Ishikawa (cell line): Measurements from ENCODE around the gene CDCA5.

Experiments used
- CREB1 ChIP-seq: IDR thresholded peaks from 2 replicates; pipeline ENCODE4 v1.6.1; 2012; ENCODE audit warnings: low read depth
- EGR1 ChIP-seq: IDR thresholded peaks from 2 replicates; pipeline ENCODE4 v1.6.1; 2012
- EP300 ChIP-seq: IDR thresholded peaks from 2 replicates; pipeline ENCODE4 v1.6.1; 2012; ENCODE audit warnings: borderline replicate concordance
- FOXM1 ChIP-seq: IDR thresholded peaks from 2 replicates; pipeline ENCODE4 v1.6.1; 2012; ENCODE audit warnings: low read depth, borderline replicate concordance
- NFIC ChIP-seq: IDR thresholded peaks from 2 replicates; pipeline ENCODE4 v1.6.1; 2012
- RAD21 ChIP-seq: IDR thresholded peaks from 2 replicates; pipeline ENCODE4 v1.6.1; 2012; ENCODE audit warnings: low read depth
- TAF1 ChIP-seq: IDR thresholded peaks from 2 replicates; pipeline ENCODE4 v1.6.1; 2012; ENCODE audit warnings: low read depth, mild to moderate bottlenecking
- TCF12 ChIP-seq: IDR thresholded peaks from 2 replicates; pipeline ENCODE4 v1.6.1; 2012; ENCODE audit warnings: low read depth
- TEAD4 ChIP-seq: IDR thresholded peaks from 2 replicates; pipeline ENCODE4 v1.6.1; 2012
- ZBTB7A ChIP-seq: IDR thresholded peaks from 2 replicates; pipeline ENCODE4 v1.6.1; 2012; ENCODE audit warnings: low read depth
- TF ChIP-seq, protein P1 (sequence below): IDR thresholded peaks from 2 replicates; pipeline ENCODE4 v1.6.1; 2012; ENCODE audit warnings: low read depth, mild to moderate bottlenecking
- TF ChIP-seq, protein P2 (sequence below): IDR thresholded peaks from 2 replicates; pipeline ENCODE4 v1.6.1; 2012
- TF ChIP-seq, protein P3 (sequence below): IDR thresholded peaks from 2 replicates; pipeline ENCODE4 v1.6.1; 2012

CDCA5 gene

DNA sequence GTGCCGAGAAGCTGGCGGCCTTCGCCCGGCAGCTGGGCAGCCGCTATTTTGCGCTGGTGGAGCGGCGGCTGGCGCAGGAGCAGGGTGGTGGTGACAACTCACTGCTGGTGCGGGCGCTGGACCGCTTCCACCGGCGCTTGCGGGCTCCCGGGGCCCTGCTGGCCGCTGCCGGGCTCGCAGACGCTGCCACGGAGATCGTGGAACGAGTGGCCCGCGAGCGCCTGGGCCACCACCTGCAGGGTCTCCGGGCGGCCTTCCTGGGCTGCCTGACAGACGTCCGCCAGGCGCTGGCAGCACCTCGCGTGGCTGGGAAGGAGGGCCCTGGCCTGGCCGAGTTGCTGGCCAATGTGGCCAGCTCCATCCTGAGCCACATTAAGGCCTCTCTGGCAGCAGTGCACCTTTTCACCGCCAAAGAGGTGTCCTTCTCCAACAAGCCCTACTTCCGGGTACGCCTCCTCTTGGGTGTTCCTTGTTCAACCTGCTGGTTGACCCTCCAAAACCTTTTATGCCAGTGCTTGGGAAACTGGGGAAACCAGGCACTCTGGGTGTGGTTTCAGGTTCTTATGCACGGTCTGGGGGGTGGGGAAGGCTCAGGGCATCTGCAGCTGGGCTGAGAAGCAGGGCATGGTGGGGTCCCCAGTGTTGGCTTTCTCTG is 24.8 kb upstream of the CDCA5 start:
- TF ChIP-seq EP300 (no peak), CREB1 (no peak), EGR1 (no peak)
- TF ChIP-seq, protein P1, sequence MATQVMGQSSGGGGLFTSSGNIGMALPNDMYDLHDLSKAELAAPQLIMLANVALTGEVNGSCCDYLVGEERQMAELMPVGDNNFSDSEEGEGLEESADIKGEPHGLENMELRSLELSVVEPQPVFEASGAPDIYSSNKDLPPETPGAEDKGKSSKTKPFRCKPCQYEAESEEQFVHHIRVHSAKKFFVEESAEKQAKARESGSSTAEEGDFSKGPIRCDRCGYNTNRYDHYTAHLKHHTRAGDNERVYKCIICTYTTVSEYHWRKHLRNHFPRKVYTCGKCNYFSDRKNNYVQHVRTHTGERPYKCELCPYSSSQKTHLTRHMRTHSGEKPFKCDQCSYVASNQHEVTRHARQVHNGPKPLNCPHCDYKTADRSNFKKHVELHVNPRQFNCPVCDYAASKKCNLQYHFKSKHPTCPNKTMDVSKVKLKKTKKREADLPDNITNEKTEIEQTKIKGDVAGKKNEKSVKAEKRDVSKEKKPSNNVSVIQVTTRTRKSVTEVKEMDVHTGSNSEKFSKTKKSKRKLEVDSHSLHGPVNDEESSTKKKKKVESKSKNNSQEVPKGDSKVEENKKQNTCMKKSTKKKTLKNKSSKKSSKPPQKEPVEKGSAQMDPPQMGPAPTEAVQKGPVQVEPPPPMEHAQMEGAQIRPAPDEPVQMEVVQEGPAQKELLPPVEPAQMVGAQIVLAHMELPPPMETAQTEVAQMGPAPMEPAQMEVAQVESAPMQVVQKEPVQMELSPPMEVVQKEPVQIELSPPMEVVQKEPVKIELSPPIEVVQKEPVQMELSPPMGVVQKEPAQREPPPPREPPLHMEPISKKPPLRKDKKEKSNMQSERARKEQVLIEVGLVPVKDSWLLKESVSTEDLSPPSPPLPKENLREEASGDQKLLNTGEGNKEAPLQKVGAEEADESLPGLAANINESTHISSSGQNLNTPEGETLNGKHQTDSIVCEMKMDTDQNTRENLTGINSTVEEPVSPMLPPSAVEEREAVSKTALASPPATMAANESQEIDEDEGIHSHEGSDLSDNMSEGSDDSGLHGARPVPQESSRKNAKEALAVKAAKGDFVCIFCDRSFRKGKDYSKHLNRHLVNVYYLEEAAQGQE: no peak

DNA sequence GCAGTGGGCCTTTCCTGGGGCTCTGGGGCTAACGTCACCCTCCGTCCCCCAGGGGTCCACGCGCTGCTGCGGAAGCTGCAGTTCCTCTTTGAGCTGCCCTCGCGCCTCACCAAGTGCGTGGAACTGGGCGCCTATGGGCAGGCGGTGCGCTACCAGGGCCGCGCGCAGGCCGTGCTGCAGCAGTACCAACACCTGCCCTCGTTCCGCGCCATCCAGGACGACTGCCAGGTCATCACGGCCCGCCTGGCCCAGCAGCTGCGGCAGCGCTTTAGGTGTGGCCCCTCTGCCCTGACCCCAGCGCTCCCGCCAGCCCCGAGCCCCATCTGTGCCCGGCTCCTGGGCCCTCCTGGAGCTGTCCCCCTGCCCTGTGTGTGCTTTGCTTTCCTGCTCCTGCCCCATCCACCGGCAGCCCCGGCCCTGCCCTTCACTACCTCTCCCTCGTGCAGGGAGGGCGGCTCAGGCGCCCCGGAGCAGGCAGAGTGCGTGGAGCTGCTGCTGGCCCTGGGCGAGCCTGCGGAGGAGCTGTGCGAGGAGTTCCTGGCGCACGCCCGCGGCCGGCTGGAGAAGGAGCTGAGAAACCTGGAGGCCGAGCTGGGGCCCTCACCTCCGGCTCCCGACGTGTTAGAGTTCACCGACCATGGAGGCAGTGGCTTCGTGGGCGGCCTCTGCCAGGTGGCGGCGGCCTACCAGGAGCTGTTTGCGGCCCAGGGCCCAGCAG is 24.1 kb upstream of the CDCA5 start:
- TF ChIP-seq EP300: no peak
- no peak for TF ChIP-seq CREB1

DNA sequence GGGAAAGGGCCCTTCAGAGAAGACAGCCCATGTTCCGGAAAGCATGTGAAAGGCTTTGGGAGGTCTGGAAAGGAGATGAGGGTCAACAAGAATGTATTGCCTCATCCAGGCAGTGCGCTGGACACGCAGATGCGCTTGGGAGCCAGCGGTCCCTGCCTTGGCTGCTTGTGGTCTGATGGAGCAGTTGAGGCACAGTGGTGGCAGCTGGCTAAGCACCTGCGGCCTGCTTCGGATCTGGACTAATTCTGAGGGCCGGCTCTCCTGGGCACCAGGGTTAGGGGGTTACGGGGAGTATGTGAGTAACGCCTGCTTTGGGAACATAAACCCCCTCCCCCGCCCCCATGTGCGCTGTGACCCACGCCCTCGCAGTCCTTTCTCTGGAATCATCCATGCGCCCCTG is 23.2 kb upstream of the CDCA5 start:
- TF ChIP-seq FOXM1 (no peak), RAD21 (no peak), CREB1 (no peak)

DNA sequence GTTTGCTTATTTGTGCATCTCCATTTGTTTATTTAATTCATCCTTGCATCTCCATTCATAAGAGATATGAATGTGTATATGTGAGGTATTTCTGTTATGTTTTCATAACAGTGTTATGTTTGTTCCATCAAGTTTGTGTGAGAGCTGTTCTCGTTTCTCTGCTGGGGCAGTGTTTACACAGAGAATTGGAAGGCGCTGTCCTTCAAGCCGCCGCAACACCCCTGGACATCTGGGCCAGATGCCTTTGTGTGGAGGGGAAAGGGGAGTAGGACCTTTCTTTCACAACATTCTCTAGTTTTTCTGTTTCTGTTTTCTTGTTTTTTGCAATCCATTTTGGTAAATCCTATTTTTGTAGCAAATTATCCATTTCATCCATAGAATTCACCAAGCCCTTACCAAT is 20.8 kb upstream of the CDCA5 start:
- TF ChIP-seq TEAD4 (no peak), TAF1 (no peak), EGR1 (no peak)
- TF ChIP-seq, protein P2, sequence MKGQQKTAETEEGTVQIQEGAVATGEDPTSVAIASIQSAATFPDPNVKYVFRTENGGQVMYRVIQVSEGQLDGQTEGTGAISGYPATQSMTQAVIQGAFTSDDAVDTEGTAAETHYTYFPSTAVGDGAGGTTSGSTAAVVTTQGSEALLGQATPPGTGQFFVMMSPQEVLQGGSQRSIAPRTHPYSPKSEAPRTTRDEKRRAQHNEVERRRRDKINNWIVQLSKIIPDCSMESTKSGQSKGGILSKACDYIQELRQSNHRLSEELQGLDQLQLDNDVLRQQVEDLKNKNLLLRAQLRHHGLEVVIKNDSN: no peak

DNA sequence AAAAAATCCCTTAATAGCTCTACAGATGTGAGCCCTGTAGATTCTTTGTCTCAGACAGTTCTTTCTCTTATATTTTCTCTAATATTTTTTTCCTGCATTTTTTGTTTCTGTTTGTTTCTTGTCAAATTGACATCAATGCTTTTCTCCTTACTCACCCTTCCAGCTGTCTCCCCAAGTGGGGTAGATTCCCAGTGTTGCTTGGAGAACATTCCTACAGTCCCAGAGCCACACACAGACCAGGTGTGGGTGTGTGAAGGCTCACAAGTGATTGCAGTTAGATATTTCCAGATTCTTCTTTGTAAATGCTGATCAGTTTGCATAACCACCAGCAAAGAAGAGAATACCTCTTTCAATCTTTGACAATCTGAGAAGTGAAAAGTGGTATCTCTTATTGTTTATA is 19.6 kb upstream of the CDCA5 start:
- TF ChIP-seq TCF12: no peak
- no peak for TF ChIP-seq NFIC
- TF ChIP-seq ZBTB7A: no peak
- TF ChIP-seq TAF1: no peak
- TF ChIP-seq EP300: no peak
- TF ChIP-seq, protein P1: no peak
- TF ChIP-seq, protein P3, sequence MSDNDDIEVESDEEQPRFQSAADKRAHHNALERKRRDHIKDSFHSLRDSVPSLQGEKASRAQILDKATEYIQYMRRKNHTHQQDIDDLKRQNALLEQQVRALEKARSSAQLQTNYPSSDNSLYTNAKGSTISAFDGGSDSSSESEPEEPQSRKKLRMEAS: no peak

DNA sequence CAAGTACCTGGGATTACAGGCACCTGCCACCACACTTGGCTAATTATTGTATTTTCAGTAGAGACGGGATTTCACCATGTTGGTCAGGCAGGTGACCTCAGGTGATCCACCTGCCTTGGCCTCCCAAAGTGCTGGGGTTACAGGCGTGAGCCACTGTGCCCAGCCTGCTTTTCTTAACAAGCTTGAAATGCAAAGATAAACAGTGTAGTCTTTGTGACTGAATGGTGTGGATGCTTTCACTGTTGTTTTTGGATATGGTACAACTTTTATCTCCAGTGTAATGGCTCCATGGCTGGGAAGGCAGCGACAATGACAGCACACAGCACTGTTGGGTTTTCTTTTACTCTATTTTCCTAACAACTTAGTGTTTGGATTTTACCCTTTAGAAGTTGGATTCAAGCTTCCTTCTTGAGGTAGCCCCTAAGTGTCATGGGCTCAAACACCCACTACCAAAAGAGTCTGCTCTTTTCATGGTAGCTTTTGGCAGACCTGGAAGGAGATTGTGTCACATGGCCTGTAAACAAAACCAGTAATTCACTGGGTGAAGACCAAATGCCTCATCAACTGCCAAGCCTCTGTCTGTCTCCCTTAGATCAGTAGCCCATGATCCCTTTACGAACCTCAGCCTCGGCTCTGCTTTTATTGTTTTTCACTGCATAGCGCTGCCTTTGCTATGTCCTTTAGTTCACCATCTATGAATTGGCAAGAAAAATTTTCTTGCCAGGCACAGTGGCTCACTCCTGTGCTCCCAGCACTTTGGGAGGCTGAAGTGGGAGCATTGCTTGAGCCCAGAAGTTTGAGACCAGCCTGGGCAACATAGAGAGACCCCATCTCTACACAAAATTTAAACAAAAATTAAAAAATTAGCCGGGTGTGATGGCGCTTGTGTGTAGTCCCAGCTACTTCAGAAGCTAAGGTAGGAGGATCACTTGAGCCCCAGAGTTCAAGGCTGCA is 18.6 kb upstream of the CDCA5 start:
- TF ChIP-seq, protein P1: no peak
